ENCODE data around the gene POU2F1. TPM values are rescaled to one million over a fixed set of nuclear protein-coding genes. Genes with fewer than 3 reads are reported as not detected.

POU2F1 gene
- total RNA-seq, 3 donors from 2014 or later = 20.0 to 29.0 (median 21.0) TPM

DNA sequence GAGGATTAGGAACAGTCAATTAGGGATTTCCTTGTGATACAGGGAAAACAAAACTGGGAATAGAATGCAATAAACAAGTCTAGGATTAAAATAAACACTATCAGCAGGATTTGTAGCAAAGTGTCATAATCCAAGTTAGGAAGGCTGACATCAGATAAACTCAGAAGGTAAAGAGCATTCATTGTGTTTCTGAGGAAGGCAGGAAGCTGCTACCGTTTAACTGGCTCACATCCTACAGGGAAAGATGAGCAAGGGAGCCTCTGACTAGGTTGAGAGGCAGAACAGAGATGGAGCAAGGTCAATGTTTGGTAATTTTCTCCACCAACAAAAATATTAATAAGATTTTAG is 124.7 kb downstream of the POU2F1 start:
- no peak overlapping the region for H3K27ac ChIP-seq
- no peaks in the 10 kb centered on the region for H3K4me1 ChIP-seq
- no peak overlapping the region for H3K4me3 ChIP-seq
- H3K36me3 ChIP-seq = no peaks in the 10 kb centered on the region
- H3K27me3 ChIP-seq = no peaks in the 10 kb centered on the region
- no peaks in the 10 kb centered on the region for H3K9me3 ChIP-seq
- no peak for DNase-seq (ENCODE audit: low spot score in 2 of 2)
- no peak for TF ChIP-seq POLR2A (IDR thresholded peaks at IDR 0.05)
- TF ChIP-seq POLR2AphosphoS5 (IDR thresholded peaks at IDR 0.05) = no peak
- TF ChIP-seq, protein P1, sequence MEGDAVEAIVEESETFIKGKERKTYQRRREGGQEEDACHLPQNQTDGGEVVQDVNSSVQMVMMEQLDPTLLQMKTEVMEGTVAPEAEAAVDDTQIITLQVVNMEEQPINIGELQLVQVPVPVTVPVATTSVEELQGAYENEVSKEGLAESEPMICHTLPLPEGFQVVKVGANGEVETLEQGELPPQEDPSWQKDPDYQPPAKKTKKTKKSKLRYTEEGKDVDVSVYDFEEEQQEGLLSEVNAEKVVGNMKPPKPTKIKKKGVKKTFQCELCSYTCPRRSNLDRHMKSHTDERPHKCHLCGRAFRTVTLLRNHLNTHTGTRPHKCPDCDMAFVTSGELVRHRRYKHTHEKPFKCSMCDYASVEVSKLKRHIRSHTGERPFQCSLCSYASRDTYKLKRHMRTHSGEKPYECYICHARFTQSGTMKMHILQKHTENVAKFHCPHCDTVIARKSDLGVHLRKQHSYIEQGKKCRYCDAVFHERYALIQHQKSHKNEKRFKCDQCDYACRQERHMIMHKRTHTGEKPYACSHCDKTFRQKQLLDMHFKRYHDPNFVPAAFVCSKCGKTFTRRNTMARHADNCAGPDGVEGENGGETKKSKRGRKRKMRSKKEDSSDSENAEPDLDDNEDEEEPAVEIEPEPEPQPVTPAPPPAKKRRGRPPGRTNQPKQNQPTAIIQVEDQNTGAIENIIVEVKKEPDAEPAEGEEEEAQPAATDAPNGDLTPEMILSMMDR (IDR thresholded peaks at IDR 0.05) = no peak
- intact Hi-C loops (cut with DNase I; ENCODE audit: low total_unique reads) = no loop called here

DNA sequence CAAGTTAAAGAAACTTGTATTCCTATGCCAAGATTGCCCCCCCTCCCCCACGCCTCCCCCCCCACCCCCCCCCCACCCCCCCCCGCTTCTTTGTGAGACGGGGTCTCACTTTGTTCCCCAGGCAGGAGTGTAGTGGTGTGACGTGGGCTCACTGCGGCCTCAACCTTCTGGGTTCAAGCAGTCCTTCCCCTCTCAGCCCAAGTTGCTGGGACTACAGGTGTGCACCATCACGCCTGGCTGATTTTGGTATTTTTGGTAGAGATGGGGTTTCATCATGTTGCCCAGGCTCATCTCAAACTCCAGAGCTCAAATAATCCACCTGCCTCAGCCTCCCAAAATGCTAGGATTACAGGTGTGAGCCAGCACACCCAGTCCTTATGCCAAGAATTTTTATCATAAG is 136.6 kb downstream of the POU2F1 start:
- TF ChIP-seq POLR2A (IDR thresholded peaks at IDR 0.05) = no peak
- TF ChIP-seq, protein P1 (IDR thresholded peaks at IDR 0.05) = no peak
- TF ChIP-seq POLR2AphosphoS5 (IDR thresholded peaks at IDR 0.05) = no peak
- Histone ChIP-seq H3K4me3 (no peak overlapping the region), H3K27me3 (no peaks in the 10 kb centered on the region), H3K36me3 (no peaks in the 10 kb centered on the region), H3K4me1 (no peaks in the 10 kb centered on the region), H3K9me3 (peaks cover 0 to 7% of the 10 kb centered on the region in 2 donors), H3K27ac (no peak overlapping the region)
- DNase-seq (ENCODE audit: low spot score in 2 of 2) = no peak
- intact Hi-C loops (cut with DNase I; ENCODE audit: low total_unique reads) = no loop called here

DNA sequence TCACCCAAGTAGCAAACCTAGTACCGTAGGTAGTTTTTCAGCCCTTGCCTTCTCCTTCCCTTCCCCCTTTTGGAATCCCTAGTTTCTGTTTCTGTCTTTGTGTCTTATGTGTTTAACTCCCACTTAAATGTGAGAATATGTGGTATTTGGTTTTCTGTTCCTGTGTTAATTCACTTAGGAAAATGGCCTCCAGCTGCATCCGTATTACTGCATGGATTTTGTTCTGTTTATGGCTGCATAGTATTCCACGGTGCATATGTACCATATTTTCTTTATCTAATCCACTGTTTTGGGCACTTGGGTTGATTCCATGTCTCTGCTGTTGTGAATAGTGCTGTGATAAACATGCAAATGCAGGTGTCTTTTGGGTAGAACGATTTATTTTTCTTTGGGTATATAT is 138.6 kb downstream of the POU2F1 start:
- Histone ChIP-seq H3K9me3 (peaks cover 0 to 5% of the 10 kb centered on the region in 2 donors), H3K27me3 (no peaks in the 10 kb centered on the region), H3K4me3 (no peak overlapping the region), H3K4me1 (no peaks in the 10 kb centered on the region), H3K27ac (no peak overlapping the region), H3K36me3 (no peaks in the 10 kb centered on the region)
- no peak for DNase-seq (ENCODE audit: low spot score in 2 of 2)
- TF ChIP-seq POLR2A (IDR thresholded peaks at IDR 0.05) (no peak), POLR2AphosphoS5 (IDR thresholded peaks at IDR 0.05) (no peak)
- TF ChIP-seq, protein P1 (IDR thresholded peaks at IDR 0.05) = no peak
- intact Hi-C loops (cut with DNase I; ENCODE audit: low total_unique reads) = no loop called here

DNA sequence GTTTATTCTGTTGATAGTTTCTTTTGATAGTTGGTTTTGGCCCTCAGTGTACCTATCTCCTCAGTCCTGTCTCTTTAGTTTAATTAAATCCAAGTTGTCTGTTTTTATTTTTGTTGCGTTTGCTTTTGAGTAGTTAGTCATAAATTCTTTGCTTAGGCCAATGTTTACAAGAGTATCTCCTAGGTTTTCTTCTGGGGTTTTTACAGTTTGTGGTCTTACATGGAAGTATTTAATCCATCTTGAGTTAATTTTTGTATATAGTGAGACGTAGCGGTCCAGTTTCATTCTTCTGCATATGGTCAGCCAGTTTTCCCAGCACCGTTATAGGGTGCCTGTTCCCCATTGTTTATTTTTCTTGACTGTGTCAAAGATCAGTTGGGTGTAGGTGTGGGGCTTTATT is 139.4 kb downstream of the POU2F1 start:
- H3K36me3 ChIP-seq = no peaks in the 10 kb centered on the region
- intact Hi-C loops (cut with DNase I; ENCODE audit: low total_unique reads) = no loop called here
- H3K27me3 ChIP-seq = no peaks in the 10 kb centered on the region
- no peak overlapping the region for H3K27ac ChIP-seq
- no peak for DNase-seq (ENCODE audit: low spot score in 2 of 2)
- H3K4me1 ChIP-seq = no peaks in the 10 kb centered on the region
- H3K9me3 ChIP-seq = no peaks in the 10 kb centered on the region
- no peak for TF ChIP-seq POLR2AphosphoS5 (IDR thresholded peaks at IDR 0.05)
- no peak for TF ChIP-seq POLR2A (IDR thresholded peaks at IDR 0.05)
- TF ChIP-seq, protein P1 (IDR thresholded peaks at IDR 0.05) = no peak
- no peak overlapping the region for H3K4me3 ChIP-seq

DNA sequence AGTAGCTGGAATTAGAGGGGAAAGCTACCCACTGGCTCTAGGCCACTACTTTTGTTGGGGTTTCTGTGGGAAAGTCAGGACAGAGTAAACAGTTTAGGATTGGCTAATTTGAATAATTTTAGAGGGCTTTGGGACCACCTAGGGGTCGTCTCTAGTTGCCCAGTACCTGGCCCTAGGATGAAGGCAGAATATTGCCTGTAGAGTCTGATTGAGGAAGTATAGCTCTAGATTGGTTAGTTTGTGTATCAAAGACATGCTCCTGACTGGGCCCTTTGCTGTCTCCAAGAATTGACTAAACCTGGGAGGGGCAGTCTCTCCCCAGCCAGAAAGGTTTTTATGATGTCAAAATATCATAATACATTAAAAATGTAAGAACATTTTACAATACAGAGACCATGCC is 142.0 kb downstream of the POU2F1 start:
- intact Hi-C loops (cut with DNase I; ENCODE audit: low total_unique reads) = no loop called here
- Histone ChIP-seq H3K27me3 (no peaks in the 10 kb centered on the region), H3K4me3 (no peak overlapping the region), H3K4me1 (no peaks in the 10 kb centered on the region), H3K9me3 (no peaks in the 10 kb centered on the region), H3K27ac (no peak overlapping the region), H3K36me3 (no peaks in the 10 kb centered on the region)
- DNase-seq (ENCODE audit: low spot score in 2 of 2) = no peak
- no peak for TF ChIP-seq POLR2A (IDR thresholded peaks at IDR 0.05)
- TF ChIP-seq, protein P1 (IDR thresholded peaks at IDR 0.05) = no peak
- TF ChIP-seq POLR2AphosphoS5 (IDR thresholded peaks at IDR 0.05) = no peak
